KOPT-K1 (cell line): ENCODE measurements around the gene KDM5B.

Experiments
- H3K27ac ChIP-seq: fragments of 200-600 bp; sonication (generic); 2 replicates; pipeline ENCODE4 v1.5.1; 2016; ENCODE audit warnings: antibody characterized with exemption, mild to moderate bottlenecking, low read depth, low read length; ENCODE audit not compliant: poor library complexity, severe bottlenecking
- H3K36me3 ChIP-seq: fragments of 200-600 bp; sonication (generic); 2 replicates; pipeline ENCODE4 v1.5.1; 2017; ENCODE audit warnings: antibody characterized with exemption, mild to moderate bottlenecking, low read length, moderate library complexity; ENCODE audit not compliant: insufficient read depth
- H3K9me3 ChIP-seq: fragments of 200-600 bp; sonication (generic); 2 replicates; pipeline ENCODE4 v1.5.1; 2017; ENCODE audit warnings: antibody characterized with exemption, low read length, mild to moderate bottlenecking; ENCODE audit not compliant: insufficient read depth, poor library complexity, severe bottlenecking

Gene KDM5B

GRCh38 chr1:202698276-202698675 lies 109.9 kb downstream of the KDM5B start:
- Histone ChIP-seq H3K27ac (no peak overlapping the region), H3K9me3 (no peaks in the 10 kb centered on the region), H3K36me3 (no peaks in the 10 kb centered on the region)

GRCh38 chr1:202697038-202697437 lies 111.2 kb downstream of the KDM5B start:
- H3K36me3 ChIP-seq, result no peaks in the 10 kb centered on the region
- H3K27ac ChIP-seq, result no peak overlapping the region
- H3K9me3 ChIP-seq, result no peaks in the 10 kb centered on the region

DNA sequence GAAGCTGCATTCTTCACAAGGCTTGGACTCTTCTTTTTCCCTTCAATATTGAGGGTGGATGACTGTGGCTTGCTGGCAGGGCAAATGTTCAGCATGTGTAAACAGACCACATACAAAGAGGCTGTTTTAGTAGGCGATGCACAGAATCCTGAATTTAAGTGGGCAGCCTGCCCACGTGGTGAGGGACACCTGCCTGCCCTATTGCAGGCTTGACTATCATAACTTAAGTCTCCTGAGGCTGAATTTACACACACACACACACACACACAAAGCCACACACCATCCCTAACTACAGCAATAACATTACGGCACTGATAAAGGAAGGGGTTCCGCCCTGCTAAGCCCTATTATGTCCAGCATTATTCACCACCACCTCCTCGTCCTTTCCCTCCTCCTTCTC lies 113.9 kb downstream of the KDM5B start:
- Histone ChIP-seq H3K36me3 (no peaks in the 10 kb centered on the region), H3K9me3 (no peaks in the 10 kb centered on the region), H3K27ac (no peak overlapping the region)

- no peak overlapping the region for H3K27ac ChIP-seq
- no peaks in the 10 kb centered on the region for H3K9me3 ChIP-seq
- no peaks in the 10 kb centered on the region for H3K36me3 ChIP-seq
These were observed 115.2 kb downstream of the KDM5B start for GRCh38 chr1:202692959-202693555.

GRCh38 chr1:202691816-202692215 lies 116.4 kb downstream of the KDM5B start:
- no peak overlapping the region for H3K27ac ChIP-seq
- no peaks in the 10 kb centered on the region for H3K9me3 ChIP-seq
- H3K36me3 ChIP-seq, result no peaks in the 10 kb centered on the region

DNA sequence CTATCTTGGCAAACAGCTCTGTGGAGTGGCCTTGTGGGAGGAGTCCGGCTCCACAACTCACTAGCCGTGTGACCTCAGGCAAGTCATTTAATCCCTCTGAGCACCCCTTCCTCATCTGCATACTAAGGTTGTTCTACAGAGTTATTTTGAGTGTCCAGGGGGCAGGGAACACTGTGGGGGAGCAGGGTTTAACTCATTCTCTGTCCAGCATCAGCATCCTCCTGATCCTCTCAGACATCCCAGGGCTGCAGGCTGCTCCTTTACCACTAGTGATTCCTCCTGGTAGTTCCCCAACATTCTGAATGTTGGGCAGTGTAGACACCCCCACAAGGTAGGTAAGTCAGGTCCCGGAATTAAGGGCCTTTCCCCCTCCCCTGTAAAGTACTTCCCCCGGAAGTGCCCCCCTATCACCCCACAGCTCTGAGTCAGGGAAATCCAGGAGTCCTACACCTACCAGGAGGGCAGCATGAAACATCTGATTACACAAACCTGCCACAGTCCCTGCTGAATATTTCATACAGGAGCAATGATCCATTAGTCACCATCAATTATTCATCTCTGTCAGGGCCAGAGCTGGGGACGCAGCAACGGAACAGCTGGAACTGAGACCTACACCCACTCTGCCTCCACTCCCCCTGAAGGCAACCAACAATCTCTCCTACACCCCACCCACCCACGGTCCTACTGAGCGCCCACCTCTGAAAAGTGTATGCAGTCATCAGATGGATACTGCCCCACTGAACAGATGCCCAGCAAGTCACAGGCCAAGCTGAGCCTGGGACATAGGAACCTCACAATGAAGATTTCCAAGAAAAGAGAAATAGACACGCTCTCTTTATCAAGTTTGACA lies 118.5 kb downstream of the KDM5B start:
- H3K36me3 ChIP-seq, result no peaks in the 10 kb centered on the region
- no peaks in the 10 kb centered on the region for H3K9me3 ChIP-seq
- no peak overlapping the region for H3K27ac ChIP-seq

GRCh38 chr1:202689082-202689481 lies 119.1 kb downstream of the KDM5B start:
- Histone ChIP-seq H3K9me3 (no peaks in the 10 kb centered on the region), H3K27ac (no peak overlapping the region), H3K36me3 (no peaks in the 10 kb centered on the region)

DNA sequence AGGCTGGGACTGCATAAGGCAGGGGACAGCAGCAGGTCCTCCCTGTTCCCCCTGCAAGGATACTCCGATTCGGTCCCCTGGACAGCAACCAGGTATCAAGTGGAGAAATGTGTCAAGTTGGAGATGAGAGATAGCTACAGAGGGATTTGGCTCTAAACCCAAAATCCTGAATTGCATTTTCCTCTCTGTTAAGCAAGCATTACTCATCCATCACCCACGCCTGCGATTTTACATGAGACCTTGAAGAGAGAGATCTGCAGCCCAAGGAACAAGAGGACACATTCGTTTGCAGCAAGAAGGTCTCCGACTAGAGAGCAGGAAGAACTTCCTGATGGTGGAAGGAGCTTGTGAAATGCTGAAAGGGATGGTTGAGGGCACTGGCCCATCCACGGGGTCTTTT lies 119.8 kb downstream of the KDM5B start:
- no peak overlapping the region for H3K27ac ChIP-seq

GRCh38 chr1:202687798-202688197 lies 120.4 kb downstream of the KDM5B start:
- H3K27ac ChIP-seq, result no peak overlapping the region
- no peaks in the 10 kb centered on the region for H3K9me3 ChIP-seq

More for the DNA sequence above, 119.8 kb downstream of the KDM5B start:
- Histone ChIP-seq H3K9me3 (no peaks in the 10 kb centered on the region), H3K36me3 (no peaks in the 10 kb centered on the region)

GRCh38 chr1:202687370-202687769 lies 120.9 kb downstream of the KDM5B start:
- H3K27ac ChIP-seq, result no peak overlapping the region
- H3K36me3 ChIP-seq, result no peaks in the 10 kb centered on the region
- H3K9me3 ChIP-seq, result no peaks in the 10 kb centered on the region

More at GRCh38 chr1:202687798-202688197, 120.4 kb downstream of the KDM5B start:
- H3K36me3 ChIP-seq, result no peaks in the 10 kb centered on the region

DNA sequence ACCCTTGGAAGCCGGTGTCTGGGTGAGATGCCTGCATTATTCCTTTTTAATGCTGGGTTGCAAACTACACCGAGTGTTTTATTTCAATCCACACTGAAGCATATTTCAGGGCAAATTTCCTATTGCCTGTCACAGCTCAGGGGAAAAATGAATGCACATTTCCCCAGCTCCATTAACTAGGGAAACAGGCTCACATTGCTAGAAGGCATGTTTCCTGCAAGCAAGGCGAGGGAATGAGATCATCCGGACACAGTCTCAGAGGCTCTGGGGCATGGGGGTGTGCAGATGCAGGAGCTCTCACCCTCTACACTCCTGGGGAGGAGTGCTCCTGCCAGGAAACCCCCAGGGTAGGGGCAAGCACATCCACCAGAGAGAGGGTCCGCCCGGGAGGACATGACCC lies 122.6 kb downstream of the KDM5B start:
- Histone ChIP-seq H3K36me3 (no peaks in the 10 kb centered on the region), H3K27ac (no peak overlapping the region), H3K9me3 (no peaks in the 10 kb centered on the region)

GRCh38 chr1:202684716-202685115 lies 123.5 kb downstream of the KDM5B start:
- Histone ChIP-seq H3K9me3 (no peaks in the 10 kb centered on the region), H3K27ac (no peak overlapping the region), H3K36me3 (no peaks in the 10 kb centered on the region)

GRCh38 chr1:202683029-202683428 lies 125.2 kb downstream of the KDM5B start:
- no peaks in the 10 kb centered on the region for H3K9me3 ChIP-seq
- H3K36me3 ChIP-seq, result no peaks in the 10 kb centered on the region
- H3K27ac ChIP-seq, result no peak overlapping the region

GRCh38 chr1:202682477-202682876 lies 125.7 kb downstream of the KDM5B start:
- H3K36me3 ChIP-seq, result no peaks in the 10 kb centered on the region
- H3K27ac ChIP-seq, result no peak overlapping the region
- peaks cover 1% of the 10 kb centered on the region for H3K9me3 ChIP-seq

GRCh38 chr1:202681736-202682420 lies 126.3 kb downstream of the KDM5B start:
- Histone ChIP-seq H3K27ac (no peak overlapping the region), H3K9me3 (peaks cover 7% of the 10 kb centered on the region), H3K36me3 (no peaks in the 10 kb centered on the region)
